NCI-H1436 treated with DMSO at 0.1 percent for 48 hours (cell line): ENCODE data around the gene FAM13B.
"Not testable (repeated sequence)": the region's sequence is repeated elsewhere in the genome, so short reads cannot be mapped to it uniquely, and the experiment has no call there.

ENCODE experiments used
- DNase-seq: peaks from one replicate; lab custom pipeline; 2025; lab: John Stamatoyannopoulos, UW

Gene FAM13B

DNA sequence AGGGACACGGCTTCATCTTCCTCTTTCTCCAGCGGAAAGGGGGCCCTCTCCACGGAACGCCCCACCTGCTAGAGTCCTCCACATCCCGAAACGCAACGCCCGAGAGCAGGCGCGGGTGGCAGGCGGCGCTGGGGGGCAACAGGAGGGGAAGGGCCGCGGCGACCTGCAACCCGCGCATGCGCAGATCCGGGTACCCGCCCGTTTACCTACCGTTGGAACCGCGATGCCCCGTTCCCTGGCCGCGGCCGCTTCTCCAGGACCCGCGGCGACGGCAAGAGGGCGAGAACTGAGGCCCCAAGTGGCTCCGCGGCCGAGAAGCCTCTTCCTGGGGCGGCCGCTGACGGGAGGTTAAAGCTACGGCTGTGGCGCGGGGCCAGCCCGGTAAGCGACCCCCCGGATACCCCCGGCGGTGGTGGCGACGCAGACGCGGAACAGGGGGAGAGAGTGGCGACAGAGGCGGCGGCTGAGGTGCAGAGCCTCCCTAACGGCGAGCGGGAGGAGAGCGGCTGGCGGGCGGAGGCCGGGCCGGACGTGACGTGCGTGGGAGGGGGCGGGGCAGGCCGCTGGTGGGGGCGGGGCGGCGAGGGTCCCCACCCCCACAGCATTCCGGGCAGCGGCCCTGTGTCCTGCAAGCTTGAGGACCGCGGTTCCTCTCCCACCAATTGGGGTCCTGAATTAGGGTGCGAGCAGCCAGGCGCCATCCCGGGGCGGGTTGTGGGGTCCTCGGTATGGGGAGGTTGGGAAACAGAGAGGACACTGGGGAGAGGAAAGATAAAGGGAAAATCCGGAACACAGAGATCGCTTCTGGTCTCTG is at the start of gene FAM13B:
FAM13B (minus strand) TSS at position 508 of the 814 bp plus-strand sequence. CDS start 13,968 bp downstream, outside the sequence.
- no peak for DNase-seq

GRCh38 chr5:138082033-138082432 is 49.2 kb upstream of the FAM13B start:
- no peak for DNase-seq

DNA sequence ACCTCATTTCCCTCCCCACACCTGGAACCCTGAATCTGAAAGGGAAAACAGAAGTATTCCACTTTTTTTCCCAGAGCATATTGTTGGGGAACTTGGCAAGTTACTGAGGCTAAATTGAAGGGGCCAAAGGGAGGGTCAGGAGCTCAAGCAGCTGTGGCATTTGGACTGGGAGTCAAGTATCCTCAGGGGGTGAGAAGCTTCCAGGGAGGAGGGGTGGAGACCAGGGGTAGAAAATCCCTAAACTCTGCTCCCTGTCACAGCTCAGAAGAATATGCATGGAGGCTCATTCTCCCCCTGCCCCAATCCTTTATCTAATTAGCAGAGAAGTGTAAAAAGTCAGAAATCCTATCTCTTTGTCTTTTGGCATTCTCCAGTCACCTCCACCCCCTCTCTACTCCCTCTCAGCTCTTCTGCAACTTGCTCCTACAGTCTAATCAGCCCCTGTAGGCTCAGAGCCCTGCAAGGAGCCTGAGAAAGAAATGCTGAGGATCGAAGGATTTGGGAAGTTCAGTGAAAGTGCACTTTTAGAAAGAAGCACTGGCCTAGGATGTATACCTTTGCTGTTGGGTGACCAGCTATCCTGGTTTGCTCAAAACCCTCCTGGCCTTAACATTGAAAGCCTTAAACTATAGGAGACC is 45.2 kb upstream of the FAM13B start:
- DNase-seq, result no peak

DNA sequence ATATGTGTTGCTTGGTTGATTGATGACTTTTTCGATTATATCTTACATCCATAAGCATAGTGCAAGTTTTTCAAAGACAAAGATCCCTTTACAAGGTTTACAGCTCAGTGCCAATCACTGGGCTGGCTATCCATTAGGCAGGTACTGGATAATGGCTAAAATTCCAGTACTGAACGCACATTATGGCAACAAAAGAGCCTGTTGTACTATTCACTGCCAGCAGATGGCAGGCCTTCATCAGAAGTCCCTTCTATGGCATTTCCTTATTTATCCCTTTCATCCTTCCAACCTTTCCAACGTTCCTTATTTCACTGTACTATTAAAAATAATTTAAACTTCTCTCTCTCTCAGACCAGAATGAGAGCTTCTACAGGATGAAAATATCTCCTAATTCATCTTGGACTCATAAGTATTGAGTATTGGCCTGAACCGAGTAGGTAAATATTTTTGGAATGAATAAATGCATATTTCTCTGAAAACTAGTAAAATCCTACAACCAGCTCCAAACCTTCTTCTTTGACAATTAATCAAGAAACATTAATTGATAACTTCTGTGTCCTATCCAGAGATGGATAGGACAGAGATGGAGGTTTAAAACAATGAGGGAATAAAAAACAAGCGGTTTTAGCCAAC is 44.3 kb upstream of the FAM13B start:
- no peak for DNase-seq

- DNase-seq, result not testable (repeated sequence)
Observed at GRCh38 chr5:138070026-138070425, 37.1 kb upstream of the FAM13B start.

DNA sequence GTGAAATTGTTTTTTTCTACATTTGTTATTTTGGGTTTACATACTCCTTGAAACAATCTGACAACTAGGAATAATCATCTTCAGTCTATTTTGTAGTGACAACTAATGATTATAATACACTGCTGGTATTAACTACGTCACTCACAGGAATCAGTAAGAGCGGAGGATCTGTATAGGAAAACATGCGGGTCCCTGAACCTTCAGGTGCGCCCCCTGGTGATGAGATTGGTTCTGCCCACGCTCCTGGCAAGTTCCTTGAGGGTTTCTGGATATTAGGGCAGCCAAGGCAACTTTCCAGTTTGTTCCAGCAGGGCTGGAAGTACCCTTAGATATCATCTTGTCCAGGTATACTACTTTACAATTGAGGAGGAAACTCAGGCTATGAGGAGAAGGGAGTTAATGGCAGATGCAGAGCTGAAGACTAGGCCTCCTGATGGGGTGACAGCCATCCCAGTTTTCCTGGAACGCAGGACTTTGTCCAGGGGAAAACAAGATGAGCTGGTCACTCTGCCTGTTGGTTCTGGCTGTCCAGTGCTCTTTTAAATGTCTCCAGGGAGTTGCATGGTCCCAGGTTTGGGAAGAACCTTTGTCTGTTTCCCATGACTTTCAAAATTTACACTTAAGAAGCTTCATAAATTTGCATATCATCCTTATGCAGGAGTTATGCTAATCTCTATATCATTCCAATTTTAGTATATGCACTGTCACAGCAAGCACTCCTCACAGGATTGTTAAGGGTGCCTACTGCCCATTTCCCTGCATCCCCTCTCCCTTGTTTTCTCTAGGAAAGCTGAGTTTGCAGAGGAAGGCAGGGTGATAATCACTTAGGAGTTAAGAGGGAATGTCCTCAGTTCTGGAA is 36.1 kb upstream of the FAM13B start:
- no peak for DNase-seq

GRCh38 chr5:138067945-138068344 is 35.1 kb upstream of the FAM13B start:
- DNase-seq, result no peak

- no peak for DNase-seq
Observed at GRCh38 chr5:138065102-138065501, 32.2 kb upstream of the FAM13B start.

DNA sequence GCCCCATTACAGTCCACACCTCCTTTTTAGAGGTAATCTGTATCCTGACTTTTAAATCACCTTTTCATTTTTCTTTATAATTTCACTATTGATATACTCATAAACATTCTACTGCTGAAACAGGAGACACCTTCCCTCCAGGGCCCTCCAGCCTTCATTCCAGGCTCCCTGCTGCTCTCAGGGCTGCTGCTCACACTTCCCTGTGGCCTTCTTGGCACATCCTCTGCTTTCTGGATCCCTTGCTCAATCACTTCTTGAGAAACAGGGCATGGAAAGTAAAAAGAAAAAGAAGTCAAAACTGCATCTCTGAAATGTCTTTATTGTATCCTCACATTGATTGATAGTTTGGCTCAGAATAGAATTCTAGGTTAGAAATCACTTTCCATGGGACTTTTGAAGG is 31.6 kb upstream of the FAM13B start:
- no peak for DNase-seq

DNA sequence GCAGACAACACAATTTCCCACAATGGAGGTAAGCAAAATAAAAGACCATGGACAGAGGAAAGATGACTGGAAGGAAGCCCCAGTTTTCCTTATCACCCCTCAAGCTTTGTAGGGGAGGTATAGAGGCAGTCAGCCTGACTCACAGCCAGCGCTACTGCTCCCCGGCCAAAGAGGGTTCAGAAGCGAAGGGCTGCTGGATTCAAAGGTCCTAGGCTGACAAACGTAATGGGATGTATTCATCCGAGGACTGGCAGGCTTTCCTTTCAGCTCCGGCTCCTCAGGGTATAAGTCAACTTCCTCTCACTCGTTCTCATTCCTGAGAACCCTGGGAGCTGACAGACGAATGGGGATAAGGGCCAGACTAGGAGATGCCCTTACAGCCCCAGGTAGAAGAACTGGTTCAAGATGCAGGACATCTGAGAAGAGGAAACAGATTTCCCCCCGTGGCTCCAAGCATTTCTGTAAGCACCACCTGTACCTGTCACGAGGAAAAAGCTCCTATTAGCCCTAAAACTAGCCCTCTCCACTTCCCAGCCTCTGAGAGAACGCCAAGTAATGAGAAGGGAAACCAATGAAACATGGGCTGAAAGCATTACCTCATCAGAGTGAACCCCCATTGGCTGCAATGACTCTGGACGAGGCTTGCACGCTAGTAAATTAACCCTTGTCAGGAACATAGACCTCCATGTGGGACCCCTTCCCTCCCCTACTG is 22.1 kb upstream of the FAM13B start:
- DNase-seq, result no peak

- DNase-seq, result no peak
Observed at GRCh38 chr5:138054206-138054605, 21.3 kb upstream of the FAM13B start.

DNA sequence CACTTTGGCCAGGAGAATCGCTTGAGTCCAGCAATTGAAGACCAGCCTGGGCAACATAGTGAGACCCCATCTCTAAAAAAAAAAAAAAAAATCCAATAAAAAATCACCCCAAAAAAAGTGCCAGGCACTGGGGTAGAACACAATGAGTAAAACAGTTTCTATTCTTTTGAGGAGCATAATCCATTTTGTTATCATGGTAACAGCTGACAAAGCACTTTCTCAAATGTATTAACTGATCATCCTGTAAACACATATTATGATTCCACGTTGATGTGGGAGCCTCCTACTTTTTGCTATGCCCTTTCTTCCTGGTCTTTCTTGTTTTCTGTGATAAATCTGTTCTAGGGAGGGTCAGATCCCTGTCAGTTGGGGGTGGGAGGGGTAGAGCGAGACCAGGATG is 20.7 kb upstream of the FAM13B start:
- DNase-seq, result no peak

DNA sequence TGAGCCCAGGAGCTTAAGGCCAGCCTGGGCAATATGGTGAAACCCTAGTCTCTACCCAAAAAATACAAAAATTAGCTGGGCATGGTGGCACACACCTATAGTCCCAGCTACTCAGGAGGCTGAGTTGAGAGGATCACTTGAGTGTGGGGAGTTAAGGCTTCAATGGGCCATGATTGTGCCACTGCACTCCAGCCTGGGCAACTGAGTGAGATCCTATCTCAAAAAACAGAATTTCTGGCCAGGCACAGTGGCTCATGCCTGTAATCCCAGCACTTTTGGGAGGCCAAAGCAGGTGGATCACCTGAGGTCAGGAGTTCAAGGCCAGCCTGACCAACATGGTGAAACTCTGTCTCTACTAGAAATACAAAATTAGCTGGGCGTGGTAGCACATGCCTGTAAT is 19.8 kb upstream of the FAM13B start:
- DNase-seq, result not testable (repeated sequence)

- no peak for DNase-seq
Observed at GRCh38 chr5:138051441-138052296, 18.8 kb upstream of the FAM13B start.

DNA sequence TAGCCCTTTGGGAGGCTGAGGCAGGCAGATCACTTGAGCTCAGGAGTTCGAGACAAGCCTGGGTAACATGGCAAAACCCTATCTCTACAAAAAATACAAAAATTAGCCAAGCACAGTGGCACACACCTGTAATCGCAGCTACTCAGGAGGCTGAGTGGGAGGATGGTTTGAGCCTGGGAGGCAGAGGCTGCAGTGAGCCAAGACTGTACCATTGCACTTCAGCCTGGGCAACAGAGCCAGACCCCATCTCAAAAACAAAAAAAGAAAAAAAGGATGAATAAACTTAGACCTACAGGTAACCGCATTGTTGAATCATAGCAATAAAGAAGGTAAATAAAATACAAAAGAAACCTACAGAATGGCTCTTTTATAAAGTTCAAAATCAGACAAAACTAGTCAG is 12.4 kb upstream of the FAM13B start:
- not testable (repeated sequence) for DNase-seq

- no peak for DNase-seq
Observed at GRCh38 chr5:138038826-138039225, 5.9 kb upstream of the FAM13B start.

DNA sequence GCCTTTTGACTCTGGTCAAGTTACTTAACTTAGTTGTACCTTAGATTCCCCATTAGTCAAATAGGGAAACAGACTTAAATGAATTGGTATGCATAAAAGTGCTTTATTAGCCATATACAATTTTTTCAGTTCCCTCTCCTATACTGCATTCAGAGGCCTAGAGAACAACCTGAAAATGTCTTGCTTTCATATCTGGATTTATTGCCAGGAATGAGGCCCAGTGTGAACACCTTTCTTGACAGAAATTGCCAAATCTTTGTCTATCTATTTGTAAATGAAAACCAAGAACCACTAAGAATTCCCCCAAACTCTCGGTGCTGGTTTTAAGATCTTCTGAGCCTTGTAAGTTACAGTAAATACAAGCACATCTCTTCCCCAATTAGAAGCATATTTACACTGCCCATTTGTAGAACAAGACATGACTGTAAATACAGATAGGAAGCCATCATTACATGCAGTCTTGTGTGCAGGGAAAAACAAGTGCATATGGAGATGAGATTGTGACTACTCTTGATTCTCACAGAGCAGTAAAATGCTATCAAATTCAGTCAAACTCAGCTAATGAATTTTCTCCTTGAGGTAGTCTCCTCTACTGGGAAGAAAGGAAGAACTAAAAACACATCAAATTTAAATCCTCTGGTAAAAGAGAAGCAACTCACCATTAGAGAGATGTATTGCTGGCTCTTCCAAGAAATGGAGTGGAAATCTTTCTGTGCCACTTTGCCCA is 5.2 kb upstream of the FAM13B start:
- DNase-seq, result no peak

DNA sequence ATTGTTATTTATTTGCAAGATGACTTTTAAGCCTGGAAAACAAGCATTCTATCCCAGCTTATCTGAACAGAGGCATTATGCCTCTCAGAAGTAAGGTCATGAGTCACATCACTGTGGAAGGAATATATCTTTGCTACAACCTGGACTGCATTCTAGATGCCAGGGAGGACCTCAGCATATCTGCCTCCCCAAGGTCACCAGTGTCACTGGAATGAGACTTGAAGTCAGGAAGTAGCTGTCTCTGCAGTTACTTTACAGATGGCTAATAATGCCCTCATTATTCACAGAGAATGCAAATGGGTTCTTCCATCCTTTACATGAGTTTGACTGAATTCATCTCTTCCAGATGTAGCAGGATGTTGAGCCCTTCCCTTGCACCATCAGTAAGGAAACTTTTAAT is 4.4 kb upstream of the FAM13B start:
- no peak for DNase-seq

- DNase-seq, result peak; percentile 81
Observed at GRCh38 chr5:138035605-138036537, 3.0 kb upstream of the FAM13B start.
